Jurkat, Clone E6-1 (cell line): Measurements from ENCODE around the gene SLC45A3. TPM values are rescaled to one million over a fixed set of nuclear protein-coding genes. Genes with fewer than 3 reads are reported as not detected.
"Not testable (repeated sequence)": the region's sequence is repeated elsewhere in the genome, so short reads cannot be mapped to it uniquely, and the experiment has no call there.

ENCODE experiments used
- DNase-seq: peaks from one replicate; pipeline ENCODE4 v3.0.0-alpha.2; 2011; ENCODE audit warnings: low read depth, low spot score
- H3K4me3 ChIP-seq: 2 replicates; pipeline ENCODE4 v1.5.1; 2011; ENCODE audit warnings: mild to moderate bottlenecking, low read length, control low read depth, moderate library complexity
- polyA plus RNA-seq: library from polyadenylated mRNA; unstranded; fragments of >200 nt; gene quantifications from one replicate; pipeline ENCODE4 v1.2.1, GENCODE V29; 2012; ENCODE audit warnings: missing spikeins; ENCODE audit not compliant: insufficient read length, insufficient read depth

Gene SLC45A3
- 5.3 TPM for polyA plus RNA-seq

GRCh38 chr1:205680073-205680851 is at the start of gene SLC45A3:
TSS of gene SLC45A3 (minus strand) at chr1:205680509. CDS start at chr1:205664656, 15,853 bp downstream.
- DNase-seq = peak; percentile 44
- H3K4me3 ChIP-seq = peak within 1 kb of the TSS; percentile 57

GRCh38 chr1:205726619-205727125 is 46.4 kb upstream of the SLC45A3 start:
- DNase-seq = no peak

GRCh38 chr1:205725514-205725913 is 45.2 kb upstream of the SLC45A3 start:
- no peak overlapping the region for H3K4me3 ChIP-seq
- DNase-seq = no peak

More at GRCh38 chr1:205726619-205727125, 46.4 kb upstream of the SLC45A3 start:
- no peak overlapping the region for H3K4me3 ChIP-seq

GRCh38 chr1:205720740-205721139 is 40.4 kb upstream of the SLC45A3 start:
- not testable (repeated sequence) for DNase-seq, H3K4me3 ChIP-seq

- DNase-seq = no peak
- no peak overlapping the region for H3K4me3 ChIP-seq
Observed at GRCh38 chr1:205719762-205720161, 39.5 kb upstream of the SLC45A3 start.

- no peak overlapping the region for H3K4me3 ChIP-seq
- no peak for DNase-seq
Observed at GRCh38 chr1:205719015-205719414, 38.7 kb upstream of the SLC45A3 start.

GRCh38 chr1:205716371-205717132 is 36.2 kb upstream of the SLC45A3 start:
- H3K4me3 ChIP-seq = no peak overlapping the region
- no peak for DNase-seq

- no peak overlapping the region for H3K4me3 ChIP-seq
Observed at GRCh38 chr1:205715628-205716027, 35.3 kb upstream of the SLC45A3 start.

GRCh38 chr1:205714906-205715246 is 34.6 kb upstream of the SLC45A3 start:
- no peak overlapping the region for H3K4me3 ChIP-seq
- DNase-seq = no peak

More at GRCh38 chr1:205715628-205716027, 35.3 kb upstream of the SLC45A3 start:
- DNase-seq = no peak

GRCh38 chr1:205714190-205714905 is 34.0 kb upstream of the SLC45A3 start:
- DNase-seq = no peak

GRCh38 chr1:205711105-205712048 is 31.1 kb upstream of the SLC45A3 start:
- no peak overlapping the region for H3K4me3 ChIP-seq
- DNase-seq = peak; percentile 77

More at GRCh38 chr1:205714190-205714905, 34.0 kb upstream of the SLC45A3 start:
- H3K4me3 ChIP-seq = no peak overlapping the region

GRCh38 chr1:205710201-205711062 is 30.1 kb upstream of the SLC45A3 start:
- H3K4me3 ChIP-seq = no peak overlapping the region
- DNase-seq = no peak

GRCh38 chr1:205709640-205710039 is 29.3 kb upstream of the SLC45A3 start:
- H3K4me3 ChIP-seq = no peak overlapping the region
- no peak for DNase-seq

- H3K4me3 ChIP-seq = no peak overlapping the region
- no peak for DNase-seq
Observed at GRCh38 chr1:205709059-205709398, 28.7 kb upstream of the SLC45A3 start.

- no peak overlapping the region for H3K4me3 ChIP-seq
- no peak for DNase-seq
Observed at GRCh38 chr1:205706601-205707502, 26.5 kb upstream of the SLC45A3 start.

- no peak overlapping the region for H3K4me3 ChIP-seq
- no peak for DNase-seq
Observed at GRCh38 chr1:205704903-205705302, 24.6 kb upstream of the SLC45A3 start.

- DNase-seq = no peak
- no peak overlapping the region for H3K4me3 ChIP-seq
Observed at GRCh38 chr1:205703072-205703471, 22.8 kb upstream of the SLC45A3 start.
